OCI-LY7 (cell line): Measurements from ENCODE around the gene MMP23B.

Experiments used
- CTCF ChIP-seq: fragments of 200-600 bp; sonication (generic); conservative IDR thresholded peaks from 2 replicates; pipeline ENCODE4 v1.5.1; 2014; ENCODE audit warnings: mild to moderate bottlenecking, antibody characterized with exemption, low read length, moderate library complexity, mixed read lengths
- EZH2phosphoT487 ChIP-seq: fragments of 200-600 bp; sonication (generic); IDR thresholded peaks from 2 replicates; pipeline ENCODE4 v1.6.1; 2018; ENCODE audit warnings: low read depth, borderline replicate concordance, mild to moderate bottlenecking, mixed run types, antibody characterized with exemption, low read length, moderate library complexity, mixed read lengths

GRCh38 chr1:1666526-1666925 is 34.6 kb downstream of the MMP23B start:
- TF ChIP-seq CTCF (no peak), EZH2phosphoT487 (no peak)
